GM23248 (cell line): ENCODE data around the gene CYRIA. TPM values are rescaled to one million over a fixed set of nuclear protein-coding genes. Genes with fewer than 3 reads are reported as not detected.

ENCODE experiments used
- DNase-seq: peaks from one replicate; pipeline ENCODE4 v3.0.0-alpha.2; 2015
- H2AFZ ChIP-seq: fragments of 200-600 bp; sonication (generic); 2 replicates; pipeline ENCODE4 v1.6.1; 2016; ENCODE audit warnings: antibody characterized with exemption
- H3F3A ChIP-seq: fragments of 200-600 bp; sonication (generic); 2 replicates; pipeline ENCODE4 v1.6.1; 2016; ENCODE audit warnings: mild to moderate bottlenecking, antibody characterized with exemption, mixed run types; ENCODE audit not compliant: insufficient read depth
- H3K27ac ChIP-seq: fragments of 200-600 bp; sonication (generic); 2 replicates; pipeline ENCODE4 v1.5.1; 2016; ENCODE audit warnings: mild to moderate bottlenecking
- H3K27me3 ChIP-seq: fragments of 200-600 bp; sonication (generic); replicated peaks from 2 replicates; pipeline ENCODE4 v1.6.1; 2016; ENCODE audit warnings: mild to moderate bottlenecking; ENCODE audit not compliant: insufficient read depth
- H3K36me3 ChIP-seq: fragments of 200-600 bp; sonication (generic); 2 replicates; pipeline ENCODE4 v1.6.1; 2016; ENCODE audit warnings: low read depth, mild to moderate bottlenecking
- H3K4me1 ChIP-seq: fragments of 200-600 bp; sonication (generic); 2 replicates; pipeline ENCODE4 v1.6.1; 2016; ENCODE audit warnings: mild to moderate bottlenecking; ENCODE audit not compliant: insufficient read depth
- H3K4me2 ChIP-seq: fragments of 200-600 bp; sonication (generic); one replicate; pipeline ENCODE4 v1.6.1; 2016; ENCODE audit warnings: mild to moderate bottlenecking; ENCODE audit not compliant: unreplicated experiment
- H3K4me3 ChIP-seq: fragments of 200-600 bp; sonication (generic); 2 replicates; pipeline ENCODE4 v1.5.1; 2016; ENCODE audit warnings: mild to moderate bottlenecking
- H3K79me2 ChIP-seq: fragments of 200-600 bp; sonication (generic); 2 replicates; pipeline ENCODE4 v1.6.1; 2016; ENCODE audit warnings: mild to moderate bottlenecking; ENCODE audit not compliant: insufficient read depth
- H3K9ac ChIP-seq: fragments of 200-600 bp; sonication (generic); 2 replicates; pipeline ENCODE4 v1.6.1; 2016; ENCODE audit warnings: mild to moderate bottlenecking
- H3K9me2 ChIP-seq: fragments of 200-600 bp; sonication (generic); 2 replicates; pipeline ENCODE4 v1.6.1; 2016; ENCODE audit warnings: mixed run types, mild to moderate bottlenecking, moderate library complexity; ENCODE audit not compliant: insufficient read depth
- H3K9me3 ChIP-seq: fragments of 200-600 bp; sonication (generic); one replicate; pipeline ENCODE4 v1.6.1; 2017; ENCODE audit warnings: low read depth
- H4K20me1 ChIP-seq: fragments of 200-600 bp; sonication (generic); 2 replicates; pipeline ENCODE4 v1.6.0; 2016; ENCODE audit not compliant: insufficient read depth
- EZH2 ChIP-seq: fragments of 200-600 bp; sonication (generic); IDR thresholded peaks from 2 replicates; pipeline ENCODE4 v1.6.1; 2018; ENCODE audit warnings: antibody characterized with exemption, mild to moderate bottlenecking; ENCODE audit not compliant: insufficient read depth, poor library complexity, severe bottlenecking
- EZH2phosphoT487 ChIP-seq: fragments of 200-600 bp; sonication (generic); IDR thresholded peaks from 2 replicates; pipeline ENCODE4 v1.6.1; 2018; ENCODE audit warnings: antibody characterized with exemption, moderate library complexity, mild to moderate bottlenecking, low read depth; ENCODE audit not compliant: insufficient read depth
- WGBS, 2 experiments: methylation state at CpG; one replicate each; pipeline ENCODE4 v1.1.6; 2015 to 2017; ENCODE audit warnings: low lambda C conversion rate in 2 of 2, low coverage in 1 of 2; ENCODE audit errors: missing lambda C conversion rate in 2 of 2; 5-methylcytosine and 5-hydroxymethylcytosine counted together
- in situ Hi-C: fragments of 300-500 bp; cut with MboI; formaldehyde crosslinking; loops from 2 replicates; pipeline ENCODE4 v1.15.0; 2020
- polyA plus RNA-seq: library from polyadenylated mRNA; unstranded; fragments of >200 nt; fragmentation: Nextera tagmentation; extraction: Ambion mirVana; gene quantifications from 2 replicates; pipeline ENCODE4 v1.2.1, GENCODE V29; 2016
- total RNA-seq: library from RNA; depleted of rRNA; stranded (reverse); fragments of >200 nt; shearing (Covaris generic); gene quantifications from 2 replicates; pipeline ENCODE4 v1.2.3, GENCODE V29; 2014

The CYRIA gene
- total and polyA plus RNA-seq, 2 experiments from 2014 or later, result not detected

GRCh38 chr2:16619576-16620245 lies 45.9 kb downstream of the CYRIA start:
- Histone ChIP-seq H3K27ac (no peak overlapping the region), H2AFZ (no peak overlapping the region), H3K79me2 (no peaks in the 10 kb centered on the region), H3K4me2 (no peak overlapping the region), H3K36me3 (no peaks in the 10 kb centered on the region), H3K9ac (no peak overlapping the region), H3K27me3 (no peaks in the 10 kb centered on the region; the same call in 1 of the 2 replicates), H3K9me2 (no peaks in the 10 kb centered on the region), H3F3A (no peaks in the 10 kb centered on the region), H3K9me3 (no peaks in the 10 kb centered on the region), H3K4me1 (no peaks in the 10 kb centered on the region), H4K20me1 (no peaks in the 10 kb centered on the region), H3K4me3 (no peak overlapping the region)
- no peak for DNase-seq
- whole genome bisulfite sequencing, 2 experiments, result 70 to 71% methylated on average over 5 of the region's 5 CpGs
- in situ Hi-C loops, result loop anchor here (10.0 kb wide), 2 partner anchors 135 to 985 kb away; no protein-coding TSS in a partner anchor
- TF ChIP-seq EZH2phosphoT487 (no peak), EZH2 (no peak)

GRCh38 chr2:16617282-16618266 lies 48.1 kb downstream of the CYRIA start:
- Histone ChIP-seq H3K27me3 (peaks cover 14% of the 10 kb centered on the region), H3F3A (no peaks in the 10 kb centered on the region), H3K36me3 (no peaks in the 10 kb centered on the region), H4K20me1 (no peaks in the 10 kb centered on the region), H3K4me1 (no peaks in the 10 kb centered on the region), H2AFZ (no peak overlapping the region), H3K9me3 (no peaks in the 10 kb centered on the region), H3K4me2 (no peak overlapping the region), H3K9me2 (no peaks in the 10 kb centered on the region), H3K9ac (no peak overlapping the region), H3K4me3 (no peak overlapping the region), H3K79me2 (no peaks in the 10 kb centered on the region), H3K27ac (no peak overlapping the region)
- peak; percentile 60 for DNase-seq
- TF ChIP-seq EZH2, result no peak
- TF ChIP-seq EZH2phosphoT487, result no peak
- 40 to 47% methylated on average over 8 of the region's 8 CpGs for WGBS, 2 experiments
- in situ Hi-C loops, result loop anchor here (10.0 kb wide), 2 partner anchors 137 to 983 kb away; no protein-coding TSS in a partner anchor
